PC-9 (cell line): Measurements from ENCODE around the gene C6orf163. TPM values are rescaled to one million over a fixed set of nuclear protein-coding genes. Genes with fewer than 3 reads are reported as not detected.
"Not testable (repeated sequence)": the region's sequence is repeated elsewhere in the genome, so short reads cannot be mapped to it uniquely, and the experiment has no call there.

Experiments used
- Bru-seq: library from RNA; stranded (reverse); fragments of 400-500 nt; gene quantifications from one replicate; lab custom pipeline; 2021; lab: Mats Ljungman, UMichigan
- BruChase-seq, 2 experiments: library from RNA; stranded (reverse); fragments of 400-500 nt; gene quantifications; one replicate each; lab custom pipeline; 2021; lab: Mats Ljungman, UMichigan
- BruUV-seq: library from RNA; stranded (reverse); fragments of 400-500 nt; replicated peaks from 2 replicates; lab custom pipeline; 2021; lab: Mats Ljungman, UMichigan
- CTCF ChIA-PET: fragments of 300-600 bp; sonication (Branson Sonifier 250); formaldehyde crosslinking; loops from one replicate; lab custom pipeline; 2022; ENCODE audit warnings: antibody characterized with exemption; lab: Charles Lee
- POLR2A ChIA-PET: fragments of 300-600 bp; sonication (Branson Sonifier 250); formaldehyde crosslinking; loops from one replicate; lab custom pipeline; 2022; ENCODE audit warnings: antibody characterized with exemption; ENCODE audit not compliant: unreplicated experiment; lab: Charles Lee
- DNase-seq, 2 experiments: peaks; one replicate each; pipeline versions ENCODE4 v3.0.0 to v3.0.0-alpha.2; 2015 to 2022; ENCODE audit warnings: mixed read lengths in 1 of 2
- H2AFZ ChIP-seq: fragments of 200-600 bp; sonication (generic); 2 replicates; pipeline ENCODE4 v1.8.1; 2017; ENCODE audit warnings: antibody characterized with exemption
- H3F3A ChIP-seq: fragments of 200-600 bp; sonication (generic); 2 replicates; pipeline ENCODE4 v1.8.1; 2017; ENCODE audit warnings: antibody characterized with exemption, mild to moderate bottlenecking, low read depth; ENCODE audit not compliant: insufficient read depth
- H3K27ac ChIP-seq: fragments of 200-600 bp; sonication (generic); 2 replicates; pipeline ENCODE4 v1.6.1; 2016; ENCODE audit warnings: mixed run types
- H3K27me3 ChIP-seq: fragments of 200-600 bp; sonication (generic); 2 replicates; pipeline ENCODE4 v1.6.1; 2016; ENCODE audit warnings: low read depth, mixed run types; ENCODE audit not compliant: insufficient read depth
- H3K36me3 ChIP-seq: fragments of 200-600 bp; sonication (generic); 2 replicates; pipeline ENCODE4 v1.6.1; 2016; ENCODE audit warnings: low read depth, mixed run types
- H3K4me1 ChIP-seq: fragments of 200-600 bp; sonication (generic); replicated peaks from 2 replicates; pipeline ENCODE4 v1.6.1; 2016; ENCODE audit warnings: mixed run types; ENCODE audit not compliant: insufficient read depth
- H3K4me2 ChIP-seq: fragments of 200-600 bp; sonication (generic); 2 replicates; pipeline ENCODE4 v1.6.1; 2017; ENCODE audit warnings: mixed run types
- H3K4me3 ChIP-seq: fragments of 200-600 bp; sonication (generic); 2 replicates; pipeline ENCODE4 v1.6.1; 2016; ENCODE audit warnings: mixed run types
- H3K79me2 ChIP-seq: fragments of 200-600 bp; sonication (generic); 2 replicates; pipeline ENCODE4 v1.6.1; 2017; ENCODE audit warnings: low read depth, mixed run types
- H3K9me2 ChIP-seq: fragments of 200-600 bp; sonication (generic); 2 replicates; pipeline ENCODE4 v1.8.1; 2017; ENCODE audit warnings: mild to moderate bottlenecking; ENCODE audit not compliant: insufficient read depth
- H3K9me3 ChIP-seq: fragments of 200-600 bp; sonication (generic); 2 replicates; pipeline ENCODE4 v1.8.1; 2016; ENCODE audit warnings: low read depth; ENCODE audit not compliant: insufficient read depth
- H4K20me1 ChIP-seq: fragments of 200-600 bp; sonication (generic); 2 replicates; pipeline ENCODE4 v1.8.1; 2017; ENCODE audit not compliant: insufficient read depth
- EZH2 ChIP-seq: fragments of 200-600 bp; sonication (generic); IDR thresholded peaks from 2 replicates; pipeline ENCODE4 v1.8.0; 2017; ENCODE audit warnings: antibody characterized with exemption, low read depth
- intact Hi-C: fragments of 100-400 bp; cut with micrococcal nuclease; formaldehyde crosslinking; loops from one replicate; pipeline ENCODE4 v1.10.0; 2022; ENCODE audit not compliant: unreplicated experiment
- long read RNA-seq: library from polyadenylated mRNA; stranded (forward); transcript quantifications from one replicate; pipeline ENCODE4 v2.0.0, GENCODE V29; 2022
- total RNA-seq: library from RNA; stranded (reverse); gene quantifications from 2 replicates; pipeline ENCODE4 v1.2.3, GENCODE V29; 2021
- TF ChIP-seq, protein P1 (sequence below): fragments of 200-600 bp; sonication (generic); conservative IDR thresholded peaks from 2 replicates; pipeline ENCODE4 v1.6.1; 2017; ENCODE audit warnings: mixed run types, antibody characterized with exemption, mild to moderate bottlenecking, moderate library complexity

C6orf163 gene
- total RNA-seq (1.5 and 2.0 TPM in 2 replicates), Bru-seq, nascent RNA (percentile 54 among the genes with signal in this experiment), BruChase-seq, experiment 1, labeled RNA remaining after a 2-hour chase (percentile 57 among the genes with signal in this experiment), BruChase-seq, experiment 2, labeled RNA remaining after a 6-hour chase (percentile 46 among the genes with signal in this experiment)
- long read RNA-seq, result 0 reads

DNA sequence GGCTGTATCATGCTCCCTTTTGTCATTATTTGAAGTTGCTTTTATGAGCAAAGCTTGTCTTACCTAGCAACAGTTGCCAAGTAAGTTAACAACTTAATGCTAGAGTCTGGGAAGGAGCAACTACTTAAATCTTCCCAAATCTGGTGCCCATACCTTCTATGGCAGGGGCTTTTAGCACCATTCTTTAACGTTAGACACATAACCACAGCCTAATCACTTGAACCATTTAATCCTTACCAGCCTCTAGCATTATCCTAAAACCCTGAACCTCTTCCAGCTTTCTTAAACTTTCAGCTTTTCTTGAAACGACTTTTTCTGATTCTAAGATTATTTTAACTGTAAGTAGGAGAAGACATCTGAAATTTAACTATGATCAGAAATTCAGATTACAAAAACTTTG lies at the start of gene C6orf163:
Gene C6orf163 (plus strand): TSS at position 83 of the 400 bp plus-strand sequence. CDS start 287 bp downstream, at position 370.
- no peaks in the 10 kb centered on the region for H3K9me3 ChIP-seq
- H3F3A ChIP-seq, result no peaks in the 10 kb centered on the region
- ChIA-PET CTCF (no interaction called here), POLR2A (no interaction called here)
- DNase-seq, result no peak
- H2AFZ ChIP-seq, result no peak within 1 kb of the TSS
- TF ChIP-seq EZH2, result no peak
- TF ChIP-seq, protein P1, sequence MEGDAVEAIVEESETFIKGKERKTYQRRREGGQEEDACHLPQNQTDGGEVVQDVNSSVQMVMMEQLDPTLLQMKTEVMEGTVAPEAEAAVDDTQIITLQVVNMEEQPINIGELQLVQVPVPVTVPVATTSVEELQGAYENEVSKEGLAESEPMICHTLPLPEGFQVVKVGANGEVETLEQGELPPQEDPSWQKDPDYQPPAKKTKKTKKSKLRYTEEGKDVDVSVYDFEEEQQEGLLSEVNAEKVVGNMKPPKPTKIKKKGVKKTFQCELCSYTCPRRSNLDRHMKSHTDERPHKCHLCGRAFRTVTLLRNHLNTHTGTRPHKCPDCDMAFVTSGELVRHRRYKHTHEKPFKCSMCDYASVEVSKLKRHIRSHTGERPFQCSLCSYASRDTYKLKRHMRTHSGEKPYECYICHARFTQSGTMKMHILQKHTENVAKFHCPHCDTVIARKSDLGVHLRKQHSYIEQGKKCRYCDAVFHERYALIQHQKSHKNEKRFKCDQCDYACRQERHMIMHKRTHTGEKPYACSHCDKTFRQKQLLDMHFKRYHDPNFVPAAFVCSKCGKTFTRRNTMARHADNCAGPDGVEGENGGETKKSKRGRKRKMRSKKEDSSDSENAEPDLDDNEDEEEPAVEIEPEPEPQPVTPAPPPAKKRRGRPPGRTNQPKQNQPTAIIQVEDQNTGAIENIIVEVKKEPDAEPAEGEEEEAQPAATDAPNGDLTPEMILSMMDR, result no peak
- no peak within 1 kb of the TSS for H3K4me2 ChIP-seq
- H3K36me3 ChIP-seq, result no peaks in the 10 kb centered on the region
- H4K20me1 ChIP-seq, result no peaks in the 10 kb centered on the region
- no peaks in the 10 kb centered on the region for H3K79me2 ChIP-seq
- intact Hi-C loops, result no loop called here
- no peak within 1 kb of the TSS for H3K27ac ChIP-seq
- no TSS peak for BruUV-seq
- H3K27me3 ChIP-seq, result no peaks in the 10 kb centered on the region
- H3K4me1 ChIP-seq, result no peaks in the 10 kb centered on the region
- no peaks in the 10 kb centered on the region for H3K9me2 ChIP-seq
- H3K4me3 ChIP-seq, result no peak within 1 kb of the TSS

DNA sequence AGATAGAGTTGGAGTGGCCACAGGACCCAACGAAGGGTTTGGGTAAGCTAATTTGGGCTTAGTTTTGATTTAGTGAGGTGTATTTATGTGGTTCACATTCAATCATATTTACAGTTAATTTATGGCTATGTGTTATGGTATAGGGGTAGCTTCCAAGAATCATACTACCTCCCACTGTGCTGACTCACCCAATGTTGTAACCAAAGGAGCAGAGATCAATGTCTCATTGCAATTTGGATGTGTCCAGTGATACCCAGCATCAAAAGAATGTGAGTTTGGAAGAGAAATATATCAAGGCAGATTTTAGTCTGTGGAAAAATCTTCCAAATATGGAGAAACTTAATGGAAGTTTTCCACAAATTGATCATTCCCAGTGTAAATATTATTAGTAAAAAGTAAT lies 47.5 kb upstream of the C6orf163 start:
- Histone ChIP-seq H3K4me3 (no peak overlapping the region), H3K36me3 (no peaks in the 10 kb centered on the region), H3K4me1 (no peaks in the 10 kb centered on the region), H4K20me1 (no peaks in the 10 kb centered on the region), H2AFZ (no peak overlapping the region), H3K27ac (no peak overlapping the region), H3K4me2 (no peak overlapping the region), H3K9me3 (no peaks in the 10 kb centered on the region), H3K27me3 (no peaks in the 10 kb centered on the region), H3K9me2 (no peaks in the 10 kb centered on the region; the same call in 1 of the 2 replicates), H3F3A (no peaks in the 10 kb centered on the region), H3K79me2 (no peaks in the 10 kb centered on the region)
- TF ChIP-seq EZH2, result no peak
- TF ChIP-seq, protein P1, result no peak
- ChIA-PET POLR2A (no interaction called here), CTCF (no interaction called here)
- DNase-seq, result no peak
- BruUV-seq, result no TSS peak
- intact Hi-C loops, result no loop called here

DNA sequence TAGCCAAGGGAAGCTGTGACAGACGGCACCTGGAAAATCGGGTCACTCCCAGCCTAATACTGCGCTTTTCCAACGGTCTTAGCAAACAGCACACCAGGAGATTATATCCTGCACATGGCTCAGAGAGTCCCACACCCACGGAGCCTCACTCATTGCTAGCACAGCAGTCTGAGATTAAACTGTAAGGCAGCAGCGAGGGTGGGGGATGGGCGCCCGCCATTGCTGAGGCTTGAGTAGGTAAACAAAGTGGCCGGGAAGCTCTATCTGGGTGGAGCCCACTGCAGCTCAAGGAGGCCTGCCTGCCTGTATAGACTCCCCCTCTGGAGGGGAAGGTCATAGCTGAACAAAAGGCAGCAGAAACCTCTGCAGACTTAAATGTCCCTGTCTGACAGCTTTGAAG lies 43.3 kb upstream of the C6orf163 start:
- H3K4me1 ChIP-seq, H3K36me3 ChIP-seq, POLR2A ChIA-PET, H4K20me1 ChIP-seq, H3K4me3 ChIP-seq, H3K27ac ChIP-seq, H2AFZ ChIP-seq, H3K9me3 ChIP-seq, H3K9me2 ChIP-seq, DNase-seq, H3K27me3 ChIP-seq, BruUV-seq, intact Hi-C loops, H3F3A ChIP-seq, H3K79me2 ChIP-seq, H3K4me2 ChIP-seq, CTCF ChIA-PET: not testable (repeated sequence)

GRCh38 chr6:87308970-87309369 lies 35.6 kb upstream of the C6orf163 start:
- Histone ChIP-seq H3K9me3 (no peaks in the 10 kb centered on the region), H3K27me3 (no peaks in the 10 kb centered on the region; the same call in 1 of the 2 replicates), H3K9me2 (no peaks in the 10 kb centered on the region), H3K4me2 (no peak overlapping the region), H3F3A (no peaks in the 10 kb centered on the region), H3K36me3 (no peaks in the 10 kb centered on the region), H4K20me1 (no peaks in the 10 kb centered on the region), H3K79me2 (no peaks in the 10 kb centered on the region), H3K4me3 (no peak overlapping the region), H2AFZ (no peak overlapping the region), H3K4me1 (no peaks in the 10 kb centered on the region), H3K27ac (no peak overlapping the region)
- no TSS peak for BruUV-seq
- no peak for TF ChIP-seq EZH2
- ChIA-PET POLR2A (no interaction called here), CTCF (no interaction called here)
- intact Hi-C loops, result no loop called here
- no peak for DNase-seq
